PC-9 (cell line): ENCODE data around the gene PDE4C.

ENCODE experiments used
- EZH2 ChIP-seq: fragments of 200-600 bp; sonication (generic); IDR thresholded peaks from 2 replicates; pipeline ENCODE4 v1.8.0; 2017; ENCODE audit warnings: antibody characterized with exemption, low read depth
- TF ChIP-seq, protein P1 (sequence below): fragments of 200-600 bp; sonication (generic); conservative IDR thresholded peaks from 2 replicates; pipeline ENCODE4 v1.6.1; 2017; ENCODE audit warnings: mixed run types, antibody characterized with exemption, mild to moderate bottlenecking, moderate library complexity

DNA sequence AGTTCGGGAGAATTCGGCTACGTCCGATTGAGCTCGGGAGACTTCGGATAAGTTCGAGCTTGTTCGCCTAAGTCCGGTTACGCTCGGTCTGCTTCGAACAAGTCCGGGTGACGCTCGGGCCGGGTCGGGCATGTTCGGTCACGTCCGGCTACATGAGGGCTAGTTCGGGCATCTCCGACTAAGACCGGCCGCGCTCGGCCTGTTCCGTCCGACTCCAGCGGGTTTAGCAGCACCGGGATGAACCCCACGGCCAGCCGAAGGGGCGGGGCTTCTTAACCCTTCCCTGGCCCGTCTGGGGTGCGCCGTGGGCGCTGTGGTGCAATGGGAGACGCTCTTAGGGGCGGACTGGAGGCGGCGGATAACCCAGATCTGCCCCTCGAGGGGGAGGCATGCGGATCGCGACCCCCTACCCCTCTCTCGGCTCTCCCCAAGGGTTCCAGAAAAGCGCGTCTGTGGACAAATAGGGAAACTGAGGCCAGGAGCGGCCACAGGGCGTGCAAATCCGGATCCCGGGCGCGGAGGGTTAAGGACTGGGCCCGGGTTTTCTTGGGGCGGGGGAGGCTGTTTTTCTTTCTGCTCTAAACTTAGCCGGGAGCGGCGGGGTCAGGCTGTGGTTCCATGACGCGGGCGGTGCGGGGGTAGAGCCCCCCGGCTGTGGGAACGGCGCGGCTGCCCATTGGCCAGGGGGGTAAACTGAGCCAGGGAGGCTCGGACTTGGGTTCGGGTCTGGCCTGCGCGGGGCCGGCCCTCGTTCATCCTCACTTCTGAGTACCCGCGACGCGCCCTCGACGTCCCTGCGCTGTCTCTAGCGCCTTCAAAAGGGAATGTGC, 1.5 kb downstream of the PDE4C start:
- TF ChIP-seq, protein P1, sequence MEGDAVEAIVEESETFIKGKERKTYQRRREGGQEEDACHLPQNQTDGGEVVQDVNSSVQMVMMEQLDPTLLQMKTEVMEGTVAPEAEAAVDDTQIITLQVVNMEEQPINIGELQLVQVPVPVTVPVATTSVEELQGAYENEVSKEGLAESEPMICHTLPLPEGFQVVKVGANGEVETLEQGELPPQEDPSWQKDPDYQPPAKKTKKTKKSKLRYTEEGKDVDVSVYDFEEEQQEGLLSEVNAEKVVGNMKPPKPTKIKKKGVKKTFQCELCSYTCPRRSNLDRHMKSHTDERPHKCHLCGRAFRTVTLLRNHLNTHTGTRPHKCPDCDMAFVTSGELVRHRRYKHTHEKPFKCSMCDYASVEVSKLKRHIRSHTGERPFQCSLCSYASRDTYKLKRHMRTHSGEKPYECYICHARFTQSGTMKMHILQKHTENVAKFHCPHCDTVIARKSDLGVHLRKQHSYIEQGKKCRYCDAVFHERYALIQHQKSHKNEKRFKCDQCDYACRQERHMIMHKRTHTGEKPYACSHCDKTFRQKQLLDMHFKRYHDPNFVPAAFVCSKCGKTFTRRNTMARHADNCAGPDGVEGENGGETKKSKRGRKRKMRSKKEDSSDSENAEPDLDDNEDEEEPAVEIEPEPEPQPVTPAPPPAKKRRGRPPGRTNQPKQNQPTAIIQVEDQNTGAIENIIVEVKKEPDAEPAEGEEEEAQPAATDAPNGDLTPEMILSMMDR: no peak
- no peak for TF ChIP-seq EZH2
